K562 (cell line): ENCODE measurements around the gene KDM4F. TPM values are rescaled to one million over a fixed set of nuclear protein-coding genes. Genes with fewer than 3 reads are reported as not detected.

Experiments
- EGR1 ChIP-seq: fragments of 450-650 bp; conservative IDR thresholded peaks from 2 replicates; pipeline ENCODE4 v1.6.1; 2017; ENCODE audit warnings: mild to moderate bottlenecking
- ELF4 ChIP-seq: fragments of 450-650 bp; formaldehyde crosslinking; IDR thresholded peaks from 2 replicates; pipeline ENCODE4 v1.4.0; 2022; ENCODE audit warnings: missing genetic modification characterization
- FOXK1 ChIP-seq: sonication (generic); formaldehyde crosslinking; IDR thresholded peaks from 2 replicates; pipeline ENCODE4 v1.8.0; 2022; ENCODE audit warnings: missing genetic modification reagents, mild to moderate bottlenecking, borderline replicate concordance
- GTF2A2 ChIP-seq: IDR thresholded peaks from 2 replicates; pipeline ENCODE4 v1.6.1; 2016; ENCODE audit warnings: mild to moderate bottlenecking, missing genetic modification characterization, missing compliant biosample characterization
- JUNB ChIP-seq: fragments of 450-650 bp; formaldehyde crosslinking; conservative IDR thresholded peaks from 2 replicates; pipeline ENCODE4 v1.4.0; 2020; ENCODE audit warnings: mild to moderate bottlenecking
- MTF1 ChIP-seq: fragments of 250-450 bp; sonication (Bioruptor Pico); IDR thresholded peaks from 2 replicates; pipeline ENCODE4 v1.9.0; 2021; ENCODE audit warnings: moderate library complexity, mild to moderate bottlenecking, inconsistent platforms, borderline replicate concordance
- NCOA6 ChIP-seq: fragments of 450-650 bp; IDR thresholded peaks from 2 replicates; pipeline ENCODE4 v1.6.1; 2017; ENCODE audit warnings: mild to moderate bottlenecking
- POLR2B ChIP-seq: fragments of 450-650 bp; IDR thresholded peaks from 2 replicates; pipeline ENCODE4 v1.6.1; 2018; ENCODE audit warnings: low read depth; ENCODE audit not compliant: partially characterized antibody
- SMAD4 ChIP-seq: fragments of 250-450 bp; sonication (Bioruptor Pico); conservative IDR thresholded peaks from 2 replicates; pipeline ENCODE4 v1.8.0; 2021; ENCODE audit warnings: inconsistent platforms, mild to moderate bottlenecking, moderate library complexity
- SOX6 ChIP-seq: fragments of 450-650 bp; IDR thresholded peaks from 2 replicates; pipeline ENCODE4 v1.6.1; 2014; ENCODE audit warnings: mild to moderate bottlenecking
- SRF ChIP-seq, 2 experiments: fragments of 250-450, 450-650 bp in 1 of 2; sonication (Bioruptor Pico) in 1 of 2; sonication (generic) in 1 of 2; formaldehyde crosslinking; IDR thresholded peaks; 2 replicates each; pipeline versions ENCODE4 v1.5.0 to v1.5.1; 2020 to 2022; ENCODE audit warnings: mild to moderate bottlenecking in 1 of 2, missing genetic modification reagents in 1 of 2
- polyA plus RNA-seq, 8 experiments: library from polyadenylated mRNA; depleted of rRNA in 4 of 8; stranded (reverse) in 5 of 8; unstranded in 3 of 8; fragments of >200 nt; fragmentation: Nextera tagmentation in 2 of 8; fragmentation: Illumina TruSeq in 1 of 8; extraction: Ambion mirVana in 2 of 8; extraction: Trizol in 1 of 8; gene quantifications; 2 replicates each; pipeline versions ENCODE4 v1.2.1 to v1.2.3, GENCODE V29; 2011 to 2014; ENCODE audit warnings: inconsistent platforms in 1 of 8, missing spikeins in 1 of 8
- total RNA-seq, 7 experiments: library from RNA; depleted of rRNA in 6 of 7; stranded (reverse); fragments of >200 nt in 6 of 7; fragmentation: Illumina TruSeq in 2 of 7; extraction: Trizol in 2 of 7; gene quantifications; 2 replicates each; pipeline versions ENCODE4 v1.2.1 to v1.2.3, GENCODE V29; 2011 to 2021; ENCODE audit warnings: low replicate concordance in 1 of 7
- TF ChIP-seq, protein P1 (sequence below): fragments of 250-450 bp; sonication (Bioruptor Pico); IDR thresholded peaks from 2 replicates; pipeline ENCODE4 v1.8.0; 2022; ENCODE audit warnings: inconsistent platforms
- TF ChIP-seq, protein P2 (sequence below): sonication (generic); formaldehyde crosslinking; IDR thresholded peaks from 2 replicates; pipeline ENCODE4 v1.8.0; 2022; ENCODE audit warnings: missing genetic modification reagents, mild to moderate bottlenecking, borderline replicate concordance
- TF ChIP-seq, protein P3 (sequence below), 2 experiments: IDR thresholded peaks; 2 replicates each; pipeline ENCODE4 v1.6.1; 2012; ENCODE audit warnings: improper control_type of control experiment in 2 of 2, low read depth in 2 of 2, low read length in 2 of 2, borderline replicate concordance in 1 of 2
- TF ChIP-seq, protein P4 (sequence below), 2 experiments: fragments of 450-650 bp; conservative IDR thresholded peaks; 2 replicates each; pipeline ENCODE4 v1.6.1; 2017; ENCODE audit warnings: mild to moderate bottlenecking in 2 of 2, moderate library complexity in 2 of 2
- TF ChIP-seq, protein P5 (sequence below): fragments of 250-450 bp; sonication (Bioruptor Pico); IDR thresholded peaks from 2 replicates; pipeline ENCODE4 v1.4.0; 2020; ENCODE audit warnings: mild to moderate bottlenecking

Gene KDM4F
- total and polyA plus RNA-seq, 9 of the 15 experiments (the other 6 are each of a cell fraction or from before 2014, with no cell fraction given), result not detected

DNA sequence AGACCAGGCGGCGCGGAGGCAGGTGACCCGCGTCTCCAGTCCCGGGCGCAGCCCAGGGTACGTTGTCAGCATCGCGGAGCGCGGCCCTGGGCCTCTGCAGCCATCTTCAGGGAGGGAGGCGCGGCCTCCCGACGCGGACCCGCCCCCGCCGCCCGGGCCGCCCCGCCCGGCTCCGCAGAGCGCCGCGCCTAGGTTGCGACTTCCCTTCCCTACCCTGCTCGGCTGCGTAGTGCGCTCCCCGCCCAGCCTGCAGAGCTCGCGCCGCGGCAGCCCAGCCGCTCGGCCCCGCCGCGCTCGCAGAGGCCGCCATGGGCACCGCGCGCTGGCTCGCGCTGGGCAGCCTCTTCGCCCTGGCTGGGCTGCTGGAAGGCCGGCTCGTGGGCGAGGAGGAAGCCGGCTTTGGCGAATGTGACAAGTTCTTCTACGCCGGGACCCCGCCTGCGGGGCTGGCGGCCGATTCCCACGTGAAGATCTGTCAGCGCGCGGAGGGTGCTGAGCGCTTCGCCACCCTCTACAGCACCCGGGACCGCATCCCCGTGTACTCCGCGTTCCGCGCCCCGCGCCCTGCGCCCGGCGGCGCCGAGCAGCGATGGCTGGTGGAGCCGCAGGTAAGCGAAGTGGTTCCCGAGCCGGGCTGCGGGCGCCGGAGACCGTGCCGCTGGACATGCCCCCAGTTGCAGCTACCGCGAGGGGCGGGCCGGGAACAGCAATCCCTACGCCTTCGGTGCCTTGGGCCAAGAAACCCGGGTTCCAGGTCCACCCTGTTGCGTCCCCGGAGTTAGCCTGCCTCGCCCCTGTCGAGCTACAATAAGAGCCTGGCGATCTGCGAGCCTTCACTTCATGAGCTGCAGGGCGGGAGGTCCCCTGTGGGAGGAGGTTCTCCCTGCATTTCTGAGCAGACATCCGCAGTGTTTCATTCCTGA is 40.7 kb downstream of the KDM4F start, which contains the start of gene ENDOD1 (continued):
- TF ChIP-seq, protein P1, sequence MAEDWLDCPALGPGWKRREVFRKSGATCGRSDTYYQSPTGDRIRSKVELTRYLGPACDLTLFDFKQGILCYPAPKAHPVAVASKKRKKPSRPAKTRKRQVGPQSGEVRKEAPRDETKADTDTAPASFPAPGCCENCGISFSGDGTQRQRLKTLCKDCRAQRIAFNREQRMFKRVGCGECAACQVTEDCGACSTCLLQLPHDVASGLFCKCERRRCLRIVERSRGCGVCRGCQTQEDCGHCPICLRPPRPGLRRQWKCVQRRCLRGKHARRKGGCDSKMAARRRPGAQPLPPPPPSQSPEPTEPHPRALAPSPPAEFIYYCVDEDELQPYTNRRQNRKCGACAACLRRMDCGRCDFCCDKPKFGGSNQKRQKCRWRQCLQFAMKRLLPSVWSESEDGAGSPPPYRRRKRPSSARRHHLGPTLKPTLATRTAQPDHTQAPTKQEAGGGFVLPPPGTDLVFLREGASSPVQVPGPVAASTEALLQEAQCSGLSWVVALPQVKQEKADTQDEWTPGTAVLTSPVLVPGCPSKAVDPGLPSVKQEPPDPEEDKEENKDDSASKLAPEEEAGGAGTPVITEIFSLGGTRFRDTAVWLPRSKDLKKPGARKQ (CRISPR knock-in tag), result no peak
- TF ChIP-seq, protein P2, sequence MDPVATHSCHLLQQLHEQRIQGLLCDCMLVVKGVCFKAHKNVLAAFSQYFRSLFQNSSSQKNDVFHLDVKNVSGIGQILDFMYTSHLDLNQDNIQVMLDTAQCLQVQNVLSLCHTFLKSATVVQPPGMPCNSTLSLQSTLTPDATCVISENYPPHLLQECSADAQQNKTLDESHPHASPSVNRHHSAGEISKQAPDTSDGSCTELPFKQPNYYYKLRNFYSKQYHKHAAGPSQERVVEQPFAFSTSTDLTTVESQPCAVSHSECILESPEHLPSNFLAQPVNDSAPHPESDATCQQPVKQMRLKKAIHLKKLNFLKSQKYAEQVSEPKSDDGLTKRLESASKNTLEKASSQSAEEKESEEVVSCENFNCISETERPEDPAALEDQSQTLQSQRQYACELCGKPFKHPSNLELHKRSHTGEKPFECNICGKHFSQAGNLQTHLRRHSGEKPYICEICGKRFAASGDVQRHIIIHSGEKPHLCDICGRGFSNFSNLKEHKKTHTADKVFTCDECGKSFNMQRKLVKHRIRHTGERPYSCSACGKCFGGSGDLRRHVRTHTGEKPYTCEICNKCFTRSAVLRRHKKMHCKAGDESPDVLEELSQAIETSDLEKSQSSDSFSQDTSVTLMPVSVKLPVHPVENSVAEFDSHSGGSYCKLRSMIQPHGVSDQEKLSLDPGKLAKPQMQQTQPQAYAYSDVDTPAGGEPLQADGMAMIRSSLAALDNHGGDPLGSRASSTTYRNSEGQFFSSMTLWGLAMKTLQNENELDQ (CRISPR knock-in tag), result no peak
- TF ChIP-seq POLR2B, result peak; percentile 31
- TF ChIP-seq FOXK1 (CRISPR knock-in tag), result no peak
- TF ChIP-seq JUNB (CRISPR knock-in tag), result no peak
- TF ChIP-seq NCOA6, result no peak
- no peak for TF ChIP-seq ELF4 (CRISPR knock-in tag)
- no peak for TF ChIP-seq EGR1
- TF ChIP-seq GTF2A2 (tag), result no peak
- TF ChIP-seq, protein P3, sequence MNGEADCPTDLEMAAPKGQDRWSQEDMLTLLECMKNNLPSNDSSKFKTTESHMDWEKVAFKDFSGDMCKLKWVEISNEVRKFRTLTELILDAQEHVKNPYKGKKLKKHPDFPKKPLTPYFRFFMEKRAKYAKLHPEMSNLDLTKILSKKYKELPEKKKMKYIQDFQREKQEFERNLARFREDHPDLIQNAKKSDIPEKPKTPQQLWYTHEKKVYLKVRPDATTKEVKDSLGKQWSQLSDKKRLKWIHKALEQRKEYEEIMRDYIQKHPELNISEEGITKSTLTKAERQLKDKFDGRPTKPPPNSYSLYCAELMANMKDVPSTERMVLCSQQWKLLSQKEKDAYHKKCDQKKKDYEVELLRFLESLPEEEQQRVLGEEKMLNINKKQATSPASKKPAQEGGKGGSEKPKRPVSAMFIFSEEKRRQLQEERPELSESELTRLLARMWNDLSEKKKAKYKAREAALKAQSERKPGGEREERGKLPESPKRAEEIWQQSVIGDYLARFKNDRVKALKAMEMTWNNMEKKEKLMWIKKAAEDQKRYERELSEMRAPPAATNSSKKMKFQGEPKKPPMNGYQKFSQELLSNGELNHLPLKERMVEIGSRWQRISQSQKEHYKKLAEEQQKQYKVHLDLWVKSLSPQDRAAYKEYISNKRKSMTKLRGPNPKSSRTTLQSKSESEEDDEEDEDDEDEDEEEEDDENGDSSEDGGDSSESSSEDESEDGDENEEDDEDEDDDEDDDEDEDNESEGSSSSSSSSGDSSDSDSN (IDR thresholded peaks at IDR 0.05; ENCODE audit: borderline replicate concordance in 1 of 2, low read depth in 2 of 2, low read length in 2 of 2), result peak in 1 of 2 experiments; percentile 92; a peak in 3 of 4 replicates
- TF ChIP-seq, protein P4, sequence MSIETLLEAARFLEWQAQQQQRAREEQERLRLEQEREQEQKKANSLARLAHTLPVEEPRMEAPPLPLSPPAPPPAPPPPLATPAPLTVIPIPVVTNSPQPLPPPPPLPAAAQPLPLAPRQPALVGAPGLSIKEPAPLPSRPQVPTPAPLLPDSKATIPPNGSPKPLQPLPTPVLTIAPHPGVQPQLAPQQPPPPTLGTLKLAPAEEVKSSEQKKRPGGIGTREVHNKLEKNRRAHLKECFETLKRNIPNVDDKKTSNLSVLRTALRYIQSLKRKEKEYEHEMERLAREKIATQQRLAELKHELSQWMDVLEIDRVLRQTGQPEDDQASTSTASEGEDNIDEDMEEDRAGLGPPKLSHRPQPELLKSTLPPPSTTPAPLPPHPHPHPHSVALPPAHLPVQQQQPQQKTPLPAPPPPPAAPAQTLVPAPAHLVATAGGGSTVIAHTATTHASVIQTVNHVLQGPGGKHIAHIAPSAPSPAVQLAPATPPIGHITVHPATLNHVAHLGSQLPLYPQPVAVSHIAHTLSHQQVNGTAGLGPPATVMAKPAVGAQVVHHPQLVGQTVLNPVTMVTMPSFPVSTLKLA (conservative IDR thresholded peaks at IDR 0.05), result peak; percentile 59 to 73; a peak in 3 of 4 replicates
- TF ChIP-seq MTF1 (CRISPR knock-in tag), result no peak
- TF ChIP-seq SMAD4 (CRISPR knock-in tag), result peak; percentile 72
- 0 out of 4 replicates have a peak, but pooled peaks of 1 of the 2 experiments have one; percentile 37 for TF ChIP-seq SRF (CRISPR knock-in tag; IDR thresholded peaks at IDR 0.05)
- TF ChIP-seq, protein P5, sequence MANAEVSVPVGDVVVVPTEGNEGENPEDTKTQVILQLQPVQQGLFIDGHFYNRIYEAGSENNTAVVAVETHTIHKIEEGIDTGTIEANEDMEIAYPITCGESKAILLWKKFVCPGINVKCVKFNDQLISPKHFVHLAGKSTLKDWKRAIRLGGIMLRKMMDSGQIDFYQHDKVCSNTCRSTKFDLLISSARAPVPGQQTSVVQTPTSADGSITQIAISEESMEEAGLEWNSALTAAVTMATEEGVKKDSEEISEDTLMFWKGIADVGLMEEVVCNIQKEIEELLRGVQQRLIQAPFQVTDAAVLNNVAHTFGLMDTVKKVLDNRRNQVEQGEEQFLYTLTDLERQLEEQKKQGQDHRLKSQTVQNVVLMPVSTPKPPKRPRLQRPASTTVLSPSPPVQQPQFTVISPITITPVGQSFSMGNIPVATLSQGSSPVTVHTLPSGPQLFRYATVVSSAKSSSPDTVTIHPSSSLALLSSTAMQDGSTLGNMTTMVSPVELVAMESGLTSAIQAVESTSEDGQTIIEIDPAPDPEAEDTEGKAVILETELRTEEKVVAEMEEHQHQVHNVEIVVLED (CRISPR knock-in tag), result peak; percentile 70
- 0 out of 2 replicates have a peak, but pooled peaks have one; percentile 26 for TF ChIP-seq SOX6
